ENCODE results near the gene ATF7.

GRCh38 chr12:53498235-53498630 is 127.9 kb downstream of the ATF7 start:
- TF ChIP-seq USF2 (IDR thresholded peaks at IDR 0.05; ENCODE audit: low read depth, low read length): no peak
- TF ChIP-seq CTCF (conservative IDR thresholded peaks at IDR 0.05; ENCODE audit: low read depth, low read length): no peak
- no peak for TF ChIP-seq POLR2A (IDR thresholded peaks at IDR 0.05; ENCODE audit: low read depth, low read length)
- TF ChIP-seq MXI1 (IDR thresholded peaks at IDR 0.05; ENCODE audit: borderline replicate concordance, low read depth, low read length): no peak
- no peak for TF ChIP-seq CEBPB (IDR thresholded peaks at IDR 0.05; ENCODE audit: low read depth, low read length)
- TF ChIP-seq RFX5 (IDR thresholded peaks at IDR 0.05; ENCODE audit: low read depth, low read length): no peak
- TF ChIP-seq SMC3 (IDR thresholded peaks at IDR 0.05; ENCODE audit: low read depth, low read length): no peak
- TF ChIP-seq BHLHE40 (IDR thresholded peaks at IDR 0.05; ENCODE audit: low read depth, low read length): no peak
- TF ChIP-seq NFE2L2 (IDR thresholded peaks at IDR 0.05; ENCODE audit: low read depth, low read length): no peak
- TF ChIP-seq FOS (IDR thresholded peaks at IDR 0.05; ENCODE audit: low read depth, low read length): no peak
- TF ChIP-seq MAFK (IDR thresholded peaks at IDR 0.05; ENCODE audit: low read depth, low read length): no peak
- no peak for TF ChIP-seq RCOR1 (IDR thresholded peaks at IDR 0.05; ENCODE audit: insufficient replicate concordance, low read length)
- TF ChIP-seq ELK1 (IDR thresholded peaks at IDR 0.05; ENCODE audit: borderline replicate concordance, low read depth, low read length): no peak

Data from IMR-90 (cell line).